GM21723 (cell line): ENCODE results near the gene NR2F6.

Source experiments
- ATAC-seq: cut with Tn5 transposase; IDR thresholded peaks from one replicate; pipeline ENCODE4 v1.9.1; 2021; ENCODE audit warnings: mild to moderate bottlenecking, moderate library complexity; ENCODE audit not compliant: unreplicated experiment

NR2F6 gene

GRCh38 chr19:17264641-17264979, 18.9 kb upstream of the NR2F6 start, which contains the start of gene USHBP1:
USHBP1 (minus strand) TSS chr19:17264745; CDS start chr19:17264299, 446 bp downstream.
- no peak for ATAC-seq

- ATAC-seq = no peak
These were observed 18.3 kb upstream of the NR2F6 start for GRCh38 chr19:17263712-17264640.

GRCh38 chr19:17262557-17262956, 16.8 kb upstream of the NR2F6 start:
- no peak for ATAC-seq

- ATAC-seq = peak; percentile 82
These were observed 15.2 kb upstream of the NR2F6 start for GRCh38 chr19:17260842-17261325.

GRCh38 chr19:17259934-17260333, 14.2 kb upstream of the NR2F6 start:
- no peak for ATAC-seq

- ATAC-seq = no peak
These were observed 13.5 kb upstream of the NR2F6 start for GRCh38 chr19:17259118-17259780.

- no peak for ATAC-seq
These were observed 10.4 kb upstream of the NR2F6 start for GRCh38 chr19:17256130-17256529.

- no peak for ATAC-seq
These were observed 9.5 kb upstream of the NR2F6 start for GRCh38 chr19:17255150-17255621.

GRCh38 chr19:17254636-17255035, 8.9 kb upstream of the NR2F6 start:
- ATAC-seq = no peak

GRCh38 chr19:17249887-17250548, 4.3 kb upstream of the NR2F6 start:
- no peak for ATAC-seq

- ATAC-seq = no peak
These were observed 2.5 kb upstream of the NR2F6 start for GRCh38 chr19:17248011-17248776.

- no peak for ATAC-seq
These were observed 1.1 kb upstream of the NR2F6 start for GRCh38 chr19:17246681-17247425.

GRCh38 chr19:17244618-17245534, 843 bp downstream of the NR2F6 start:
- ATAC-seq = no peak

GRCh38 chr19:17243830-17244617, 1.7 kb downstream of the NR2F6 start:
- ATAC-seq = no peak

- ATAC-seq = no peak
These were observed 2.4 kb downstream of the NR2F6 start for GRCh38 chr19:17243211-17243829.

GRCh38 chr19:17242431-17243208, 3.1 kb downstream of the NR2F6 start:
- no peak for ATAC-seq
